HG03045 (cell line): ENCODE measurements around the gene FHL2.
"Not testable (repeated sequence)": the region's sequence is repeated elsewhere in the genome, so short reads cannot be mapped to it uniquely, and the experiment has no call there.

ENCODE experiments used
- ATAC-seq: cut with Tn5 transposase; IDR thresholded peaks from one replicate; pipeline ENCODE4 v1.9.1; 2021; ENCODE audit warnings: mild to moderate bottlenecking, moderate library complexity; ENCODE audit not compliant: unreplicated experiment

The FHL2 gene

DNA sequence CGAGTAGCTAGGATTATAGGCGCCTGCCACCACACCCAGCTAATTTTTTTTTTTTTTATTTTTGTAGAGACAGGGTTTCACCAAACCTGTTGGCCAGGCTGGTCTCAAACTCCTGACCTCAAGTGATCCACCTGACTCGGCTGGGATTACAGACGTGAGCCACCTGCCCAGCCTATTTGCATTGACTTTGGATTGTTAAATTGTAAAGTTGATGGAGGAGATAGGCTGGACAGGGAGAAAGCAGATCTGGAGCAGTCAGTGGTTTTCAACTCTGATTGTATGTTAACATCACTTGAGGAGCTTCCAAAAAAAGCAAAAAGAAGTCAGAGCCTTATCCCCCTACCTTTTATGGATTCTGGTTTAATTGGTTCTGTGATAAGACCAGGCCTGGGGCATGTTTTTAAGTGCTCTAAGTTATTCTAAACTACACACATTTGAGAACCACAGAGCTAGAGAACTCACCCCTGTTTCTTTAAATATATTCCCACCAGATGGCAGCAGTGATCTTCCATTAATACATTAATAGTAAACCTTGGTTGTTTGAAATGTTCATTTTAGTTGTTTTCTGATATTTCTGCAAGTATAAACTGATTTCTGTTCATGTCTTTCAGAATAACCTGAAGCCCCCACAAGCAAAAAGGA lies 54.0 kb downstream of the FHL2 start:
- ATAC-seq: no peak

DNA sequence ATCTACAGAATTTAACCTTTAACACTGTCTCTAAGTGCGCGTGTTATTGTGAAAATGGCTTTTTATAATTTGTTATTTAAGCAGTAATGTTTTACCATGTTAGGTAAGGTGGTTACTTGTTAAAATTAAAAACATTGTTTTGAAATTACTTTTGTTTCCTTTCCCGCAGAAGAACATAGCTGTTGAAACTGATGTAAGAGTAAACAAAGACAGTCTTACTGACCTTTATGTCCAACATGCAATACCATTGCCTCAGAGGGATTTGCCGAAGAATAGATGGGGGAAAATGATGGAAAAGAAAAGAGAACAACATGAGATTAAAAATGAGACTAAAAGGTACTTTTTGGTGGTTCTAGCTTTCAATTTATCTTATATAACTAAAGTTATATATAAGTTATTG lies 59.4 kb downstream of the FHL2 start:
- ATAC-seq: no peak

DNA sequence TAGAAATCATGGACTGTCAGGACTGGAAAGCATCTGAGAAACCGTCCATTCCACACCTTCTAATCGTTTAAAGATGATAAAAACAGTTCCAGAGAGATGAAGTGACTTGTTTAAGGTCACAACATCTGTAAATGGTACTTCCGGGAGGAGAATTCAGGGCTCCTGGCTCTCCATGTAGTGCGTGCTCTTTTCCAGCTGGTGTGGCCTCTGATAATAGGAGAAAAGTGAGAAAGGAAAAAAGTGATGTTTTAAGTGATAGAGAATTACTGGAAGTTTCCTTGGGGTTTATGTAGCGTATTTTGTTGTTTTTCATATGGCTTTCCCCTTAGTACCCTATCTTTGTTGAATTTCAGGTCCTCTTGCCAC lies 60.8 kb downstream of the FHL2 start:
- ATAC-seq: peak; percentile 8

DNA sequence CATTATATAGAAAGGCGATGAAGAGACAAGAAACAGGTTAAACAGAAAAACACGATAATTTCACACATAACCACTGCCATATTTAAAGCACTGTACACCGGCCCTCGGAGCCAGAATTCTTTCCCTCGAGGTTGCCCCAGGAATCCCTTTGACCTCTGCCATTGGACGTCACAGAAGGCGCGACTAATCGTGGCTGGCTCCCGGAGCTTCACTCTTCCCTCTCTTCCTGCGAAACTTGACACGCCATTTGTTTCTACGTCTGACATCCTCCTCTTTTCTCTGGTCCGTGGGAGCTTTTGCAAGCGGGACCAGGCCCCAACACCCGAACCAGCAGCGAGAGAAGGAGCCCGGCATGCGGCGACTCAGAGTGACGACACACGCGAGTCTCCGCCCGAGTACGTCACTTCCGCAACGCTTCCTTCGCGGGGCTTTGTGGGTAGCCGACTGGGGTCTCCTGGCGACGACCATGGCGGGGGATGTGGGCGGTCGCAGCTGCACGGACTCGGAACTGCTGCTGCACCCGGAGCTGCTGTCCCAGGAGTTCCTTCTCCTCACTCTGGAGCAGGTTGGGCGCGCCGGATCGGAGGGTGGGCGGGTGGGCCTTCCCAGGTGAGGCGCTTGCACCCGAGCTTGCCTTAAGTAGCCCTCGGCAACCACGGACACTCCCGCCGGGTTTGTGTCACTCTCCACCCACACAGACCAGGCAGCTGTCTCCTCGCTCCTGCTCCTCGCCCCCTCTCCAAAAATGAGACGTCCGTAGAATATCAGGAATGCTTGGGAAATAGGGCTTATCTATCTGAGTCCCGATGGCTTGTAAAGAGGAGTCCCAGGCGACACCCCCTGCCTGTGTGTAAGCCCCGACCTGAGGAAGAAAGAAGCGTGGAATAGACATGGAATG lies 61.5 kb downstream of the FHL2 start, which contains the start of gene C2orf49:
TSS of gene C2orf49 (plus strand) at position 419 of the 898 bp plus-strand sequence. CDS start at position 467, 48 bp downstream.
- peak; percentile 95 for ATAC-seq

DNA sequence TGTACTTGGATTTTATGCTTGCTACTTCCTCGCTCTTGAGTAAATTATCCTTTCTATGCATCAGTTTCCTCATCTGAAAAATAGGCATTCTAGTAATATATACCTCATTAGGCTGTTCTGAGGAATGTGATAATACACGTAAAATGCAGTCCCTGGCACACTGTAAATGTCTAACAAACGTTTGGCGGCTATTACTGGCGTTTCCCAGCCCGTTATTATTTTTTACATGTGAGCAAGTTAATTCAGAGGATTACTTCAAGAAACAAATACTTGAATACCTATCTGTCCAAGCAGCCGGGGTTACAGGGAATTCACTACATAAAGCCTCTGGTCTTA lies 62.1 kb downstream of the FHL2 start:
- ATAC-seq: no peak

DNA sequence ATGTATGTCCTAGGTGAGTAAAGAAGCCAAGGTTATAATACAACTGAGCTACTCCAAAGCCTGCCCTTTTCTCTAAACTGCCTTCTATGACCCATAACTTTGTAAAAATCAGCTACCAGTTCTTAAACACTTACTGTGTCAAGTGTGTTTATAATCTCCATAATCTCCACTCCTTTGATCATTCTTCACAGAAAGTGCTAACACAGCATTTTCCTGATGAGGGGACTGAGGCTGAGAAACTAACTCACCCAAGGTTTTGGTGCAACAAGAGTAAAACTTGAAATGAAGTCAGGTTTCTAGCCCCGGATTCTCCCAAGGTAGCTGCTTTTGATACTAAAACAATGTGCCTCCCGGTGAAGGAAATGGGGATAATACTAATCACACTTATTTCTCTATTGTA lies 63.4 kb downstream of the FHL2 start:
- no peak for ATAC-seq

DNA sequence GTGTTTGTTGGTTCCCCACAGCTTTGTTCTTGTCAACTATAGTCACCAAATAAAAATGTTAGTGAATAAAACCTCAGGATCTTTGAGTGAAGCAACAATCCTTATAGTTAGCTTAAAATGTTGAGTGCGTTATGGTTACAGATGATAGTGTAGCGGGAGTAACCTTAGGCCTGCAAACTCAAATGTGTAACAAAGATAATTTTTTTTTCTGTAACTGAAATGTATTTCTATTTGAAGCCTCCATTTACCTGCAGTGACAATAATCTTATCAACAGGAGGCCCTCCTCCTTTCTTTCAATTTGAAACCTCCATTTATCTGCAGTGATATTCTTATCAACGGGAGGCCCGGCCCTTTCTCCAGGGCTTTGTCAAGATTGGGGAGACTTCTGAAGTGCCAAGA lies 64.6 kb downstream of the FHL2 start:
- ATAC-seq: no peak

DNA sequence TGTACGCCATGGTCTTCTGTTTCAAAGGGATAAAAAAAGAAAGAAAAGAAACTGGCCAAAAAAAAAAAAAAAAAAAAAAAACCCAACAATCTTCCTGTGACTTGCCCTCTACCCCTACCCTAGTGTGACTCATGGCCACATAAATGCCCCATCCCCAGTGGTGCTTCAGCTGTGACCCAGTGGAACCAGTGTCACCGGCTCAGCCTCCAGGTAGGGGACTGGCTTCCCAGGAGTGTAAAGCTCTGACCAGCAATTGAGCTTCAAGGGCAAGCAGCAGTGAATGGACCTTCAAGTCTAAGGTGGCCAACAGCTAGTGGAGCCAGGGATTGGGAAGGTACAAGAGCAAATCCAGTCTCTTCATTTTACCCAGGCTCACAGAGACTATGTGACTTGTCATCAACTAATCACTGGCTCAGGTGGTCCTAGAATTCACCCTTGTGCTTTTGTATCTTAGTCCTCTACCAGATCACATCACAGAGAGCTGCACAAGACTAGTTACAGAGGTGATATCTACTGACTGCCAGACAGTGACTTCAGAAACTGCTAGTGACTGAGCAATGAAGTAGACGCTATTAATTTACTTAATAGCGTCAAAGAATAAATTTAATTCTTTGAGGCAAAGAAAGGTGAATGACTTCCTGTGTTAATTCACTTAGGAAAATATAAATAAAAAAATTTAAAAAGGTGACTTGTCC lies 68.0 kb downstream of the FHL2 start:
- ATAC-seq: no peak

DNA sequence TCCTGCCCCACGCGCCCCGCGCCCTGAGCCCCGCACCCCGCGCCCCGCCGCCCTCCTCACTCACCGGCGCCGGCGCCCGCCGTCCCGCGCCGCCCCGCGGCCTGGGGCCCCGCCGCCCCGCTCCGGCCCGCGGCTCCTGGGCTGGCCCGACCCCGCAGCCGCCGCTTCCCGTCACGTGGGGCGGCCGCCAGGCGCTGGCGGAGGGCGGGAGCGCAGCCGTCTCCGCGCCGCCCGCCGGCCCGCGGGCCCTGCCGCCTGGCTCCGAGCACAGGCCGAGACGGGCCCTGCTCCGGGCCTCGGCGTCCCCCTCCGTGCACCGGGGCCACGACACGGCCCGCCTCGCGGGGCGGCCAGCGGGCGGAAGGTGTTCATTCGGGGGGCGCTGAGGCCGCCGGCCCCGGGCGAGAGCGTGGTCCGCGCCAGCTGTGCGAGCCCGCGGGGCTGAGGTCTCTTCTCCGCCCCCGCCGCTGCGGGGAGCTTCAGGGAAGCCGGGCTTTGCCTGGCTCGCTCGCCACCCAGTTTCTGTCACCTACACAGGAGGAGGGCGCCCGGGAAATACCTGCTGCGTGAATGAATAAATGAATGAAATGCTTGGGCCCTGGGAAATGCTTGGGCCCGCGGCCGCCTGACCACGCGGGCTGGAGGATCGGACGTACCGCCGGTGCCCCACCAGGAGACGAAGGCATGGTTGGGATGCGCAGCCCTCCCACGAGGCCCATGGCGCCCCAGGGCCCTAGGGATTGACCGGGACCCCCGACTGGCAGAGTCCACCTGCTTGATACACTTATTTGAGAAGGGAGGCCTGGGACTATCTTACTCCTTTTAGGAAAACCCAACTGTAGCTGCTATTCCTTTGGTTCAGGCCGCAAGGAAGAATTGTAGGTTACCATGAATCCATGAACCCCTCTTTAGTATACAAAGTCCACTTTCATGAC lies 69.0 kb downstream of the FHL2 start, which contains the start of gene TGFBRAP1:
TSS of gene TGFBRAP1 (minus strand) at position 175 of the 935 bp plus-strand sequence. CDS start 21,434 bp downstream, outside the sequence.
- peak; percentile 82 for ATAC-seq

DNA sequence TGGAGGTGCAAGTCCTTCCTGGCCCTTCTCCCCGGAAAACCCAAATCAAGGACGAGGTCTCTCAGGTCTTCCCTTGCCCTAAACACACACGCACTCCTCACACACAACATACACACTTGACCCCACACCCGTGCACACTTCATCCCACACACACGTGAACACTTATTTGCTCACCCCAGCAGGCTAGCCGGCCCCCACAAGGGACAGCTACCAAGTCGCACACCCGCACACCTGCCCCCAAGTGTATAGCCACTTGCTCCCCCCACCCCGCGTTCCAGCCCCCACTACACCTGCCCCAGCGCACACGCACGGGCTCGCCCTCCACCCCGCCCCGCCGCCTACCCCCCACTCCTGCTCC lies 69.7 kb downstream of the FHL2 start:
- peak; percentile 6 for ATAC-seq

DNA sequence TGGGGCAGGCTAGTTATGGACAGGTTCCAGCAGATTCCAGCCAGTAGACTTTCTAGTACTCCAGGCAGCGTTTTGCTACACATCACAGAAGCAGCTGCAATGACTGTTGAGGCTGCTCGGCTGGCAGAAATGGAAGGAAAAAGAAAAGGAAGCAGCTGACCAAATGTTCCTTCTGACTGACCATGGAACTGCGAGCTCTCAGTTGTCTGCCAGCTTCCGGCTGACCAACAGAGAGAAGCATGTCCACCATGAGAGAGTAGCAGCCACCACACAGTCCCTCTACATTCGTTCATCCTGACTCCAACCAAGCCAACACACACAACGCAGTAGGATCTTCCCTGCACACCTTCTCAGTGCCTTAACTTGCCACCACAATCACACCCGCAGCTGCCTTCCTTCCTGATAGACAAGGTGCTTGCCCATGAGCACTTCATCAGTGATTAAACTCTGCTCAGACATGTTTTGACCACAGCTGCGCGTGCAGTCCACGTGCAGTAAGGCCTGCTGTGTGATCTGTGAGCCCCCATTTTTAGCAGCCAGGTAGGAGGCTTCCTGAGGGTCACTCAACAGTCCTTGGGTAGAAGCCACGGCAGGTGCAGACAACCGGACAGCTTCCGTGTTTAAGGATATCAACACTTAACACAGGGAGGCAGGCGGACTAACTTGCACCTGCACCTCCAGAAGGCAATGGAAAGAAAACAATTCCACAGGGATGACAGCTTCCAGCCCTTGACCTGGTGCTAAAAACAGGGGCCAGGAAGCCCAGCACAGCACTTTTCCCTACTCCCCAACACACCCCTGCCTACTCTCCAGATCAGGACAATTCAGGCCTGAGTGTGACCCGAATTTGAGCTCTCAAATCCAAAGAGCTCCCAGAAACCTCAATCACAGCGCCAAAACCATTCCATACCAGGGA lies 70.3 kb downstream of the FHL2 start:
- no peak for ATAC-seq

DNA sequence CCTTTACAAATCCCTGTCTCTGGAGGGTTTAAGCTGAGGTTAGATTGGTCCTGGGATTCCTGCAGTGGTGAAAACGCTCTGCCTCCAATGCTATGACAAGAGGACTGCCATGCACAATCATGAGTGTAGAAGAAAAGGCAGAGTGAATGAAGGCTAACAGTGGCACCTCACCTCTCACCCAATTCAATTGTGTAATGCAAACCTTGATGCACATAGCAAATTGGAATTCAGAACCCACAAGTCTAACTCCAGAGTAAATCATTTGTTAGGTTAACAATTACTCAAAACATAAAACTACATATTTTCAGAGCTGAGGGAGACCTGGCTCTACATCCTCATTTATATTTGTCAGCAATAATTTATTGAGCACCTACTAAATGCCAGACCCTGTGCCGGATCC lies 71.2 kb downstream of the FHL2 start:
- ATAC-seq: no peak

DNA sequence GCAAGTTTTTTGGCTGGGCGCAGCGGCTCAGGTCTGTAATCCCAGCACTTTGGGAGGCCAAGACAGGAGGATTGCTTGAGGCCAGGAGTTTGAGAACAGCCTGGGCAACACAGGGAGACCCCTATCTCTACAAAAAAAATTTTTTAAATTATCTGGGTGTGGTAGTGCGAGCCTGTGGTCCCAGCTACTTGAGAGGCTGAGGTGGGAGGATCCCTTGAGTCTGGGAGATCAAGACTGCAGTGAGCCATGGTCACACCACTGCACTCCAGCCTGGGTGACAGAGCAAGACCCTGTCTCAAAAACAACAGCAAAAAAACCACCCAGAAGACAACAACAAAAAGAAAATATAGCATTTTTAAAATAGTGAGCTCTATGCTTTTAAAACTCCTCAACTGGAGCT lies 71.6 kb downstream of the FHL2 start:
- ATAC-seq: not testable (repeated sequence)

DNA sequence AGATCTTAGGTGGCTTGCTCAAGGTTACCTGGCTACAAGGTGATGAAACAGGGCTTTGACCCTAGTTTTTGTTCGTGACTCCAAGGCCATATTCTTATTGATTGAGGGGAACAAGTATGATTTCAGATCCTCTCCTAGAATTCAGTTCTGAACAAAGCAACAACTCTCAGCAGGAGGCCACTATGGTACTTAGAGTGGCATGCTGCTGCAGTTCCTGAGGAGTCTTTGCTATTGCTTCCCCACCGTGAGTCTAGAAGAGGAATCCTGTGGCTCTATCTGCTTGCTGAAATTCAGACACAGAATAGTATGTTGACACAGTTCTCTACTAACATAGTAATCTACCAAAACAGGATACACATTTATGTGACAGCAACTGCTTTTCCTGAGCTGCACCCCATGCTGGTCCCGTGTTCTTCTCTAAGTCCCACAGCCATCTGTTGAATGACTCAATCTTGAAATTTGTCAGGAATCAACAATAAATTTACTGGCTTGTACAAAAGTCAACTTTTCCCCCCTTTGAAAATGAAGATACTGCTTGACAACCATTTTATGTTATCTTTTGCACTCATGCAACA lies 73.4 kb downstream of the FHL2 start:
- no peak for ATAC-seq

DNA sequence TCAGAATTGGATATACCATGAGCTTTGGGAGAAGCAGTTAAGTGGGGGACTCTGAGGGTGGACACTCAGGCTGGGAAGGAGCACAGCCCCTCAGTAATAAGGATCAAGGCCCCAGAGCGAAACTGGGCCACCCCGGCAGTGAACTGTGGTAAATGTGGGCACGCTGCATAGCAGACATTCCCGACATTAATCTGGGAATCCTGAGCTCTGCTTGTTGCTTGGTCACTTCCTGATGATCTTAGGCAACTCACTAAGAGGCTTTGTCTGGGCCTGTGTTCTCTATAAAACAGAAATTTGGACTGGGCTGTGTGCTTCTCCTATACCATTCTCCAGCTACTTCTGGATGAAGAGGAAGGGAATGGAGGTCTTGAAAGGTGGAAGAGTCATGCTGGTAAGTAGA lies 74.1 kb downstream of the FHL2 start:
- ATAC-seq: no peak

DNA sequence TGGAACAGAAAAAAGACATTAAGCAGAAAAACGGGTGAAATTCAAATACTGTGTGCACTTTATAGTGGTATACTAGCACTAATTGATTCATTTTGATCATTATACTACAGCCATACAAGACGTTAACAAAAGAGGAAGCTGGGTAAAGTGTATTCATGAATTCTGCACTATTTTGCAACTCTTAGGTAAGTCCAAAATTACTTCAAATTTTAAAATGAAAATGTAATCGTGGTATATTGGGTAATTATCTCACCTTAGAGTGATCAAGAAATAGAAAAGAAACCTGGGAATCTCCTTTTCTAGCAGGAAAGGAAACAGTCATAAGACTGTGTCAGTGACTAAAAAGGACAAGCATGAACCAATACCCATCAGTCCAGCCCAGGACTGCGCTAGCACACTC lies 74.8 kb downstream of the FHL2 start:
- no peak for ATAC-seq

DNA sequence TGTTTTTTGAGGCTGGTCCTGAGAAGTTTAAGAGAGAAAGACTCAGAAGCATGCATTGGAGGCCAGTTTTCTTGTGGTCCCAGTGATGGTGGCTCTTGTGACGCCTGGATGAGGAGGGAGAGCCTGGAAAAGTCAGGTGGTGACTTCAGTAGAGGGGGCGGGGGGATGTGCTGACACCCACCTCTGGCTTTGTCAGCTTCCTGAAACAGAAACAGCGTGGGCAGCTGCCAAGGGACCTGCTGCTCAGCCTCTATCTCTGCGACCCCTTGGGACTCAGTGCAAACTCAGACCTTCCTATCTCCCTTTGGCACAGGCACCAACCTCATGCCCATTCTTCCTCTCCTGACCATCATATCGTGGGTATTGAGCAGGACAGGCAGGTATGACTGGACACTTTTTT lies 75.7 kb downstream of the FHL2 start:
- ATAC-seq: no peak

DNA sequence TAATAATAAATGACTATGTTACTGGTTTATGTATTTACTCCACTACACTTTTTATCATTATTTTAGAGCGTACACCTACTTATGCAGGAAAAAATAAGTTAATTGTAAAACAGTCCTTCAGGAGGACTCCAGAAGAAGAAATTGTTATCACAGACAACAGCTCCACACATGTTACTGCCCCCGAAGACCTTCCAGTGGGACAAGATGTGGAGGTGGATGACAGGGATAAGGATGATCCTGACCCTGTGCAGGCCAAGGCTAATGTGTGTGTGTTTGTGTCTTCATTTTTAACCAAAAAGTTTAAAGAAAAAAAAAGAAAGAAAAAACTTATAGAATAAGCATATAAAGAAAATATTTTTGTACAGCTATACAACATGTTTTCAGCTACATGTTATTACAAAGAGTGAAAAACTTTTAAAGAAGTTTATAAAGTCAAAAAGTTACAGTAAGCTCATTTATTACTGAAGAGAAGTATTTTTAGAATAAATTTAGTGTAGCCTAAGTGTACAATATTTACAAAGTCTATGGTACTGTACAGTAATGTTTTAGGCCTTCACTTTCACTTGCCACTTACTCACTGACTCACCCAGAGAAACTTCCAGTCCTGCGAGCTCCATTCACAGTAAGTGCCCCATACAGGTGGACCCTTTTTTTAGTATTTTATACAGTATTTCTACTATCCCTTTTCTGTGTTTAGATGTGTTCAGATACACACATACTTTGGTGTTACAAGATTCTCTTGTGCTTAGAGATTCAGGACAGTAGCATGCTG lies 76.8 kb downstream of the FHL2 start:
- ATAC-seq: peak; percentile 44
